D721Med (cell line): ENCODE data around the gene DCHS2.

ENCODE experiments used
- DNase-seq: peaks from one replicate; pipeline ENCODE4 v3.0.0; 2011; ENCODE audit warnings: low spot score; ENCODE audit not compliant: insufficient read length
- FAIRE-seq: peaks from 2 replicates; lab custom pipeline; 2011; peaks lifted over from hg19 to GRCh38; lab: Jason Lieb, UNC
- CTCF ChIP-seq: IDR thresholded peaks from 2 replicates; pipeline ENCODE4 v1.5.1; 2012; ENCODE audit warnings: mild to moderate bottlenecking, control low read depth; ENCODE audit not compliant: insufficient read depth; ENCODE audit errors: missing control alignments

The DCHS2 gene

DNA sequence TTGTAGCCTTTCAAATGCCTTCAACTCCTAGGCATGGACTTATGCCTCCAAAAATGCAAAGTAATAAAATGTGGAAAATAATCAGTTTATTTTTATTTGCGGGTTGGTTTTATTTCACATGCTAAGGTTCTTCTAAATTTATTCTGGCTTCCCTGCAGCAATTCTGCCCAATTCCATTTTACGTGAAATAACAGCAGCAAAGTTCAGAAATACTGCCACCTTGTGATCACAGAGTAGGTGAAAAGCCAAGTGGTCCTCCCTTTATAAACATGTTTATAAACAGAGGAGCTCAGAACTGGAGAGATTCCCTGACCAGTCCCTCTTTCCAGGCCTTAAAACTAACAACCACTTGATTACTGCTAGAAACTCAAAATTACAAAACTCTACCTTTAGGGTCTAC is 14.7 kb upstream of the DCHS2 start:
- FAIRE-seq (peak; percentile 16), DNase-seq (no peak)
- peak; percentile 52 for TF ChIP-seq CTCF

DNA sequence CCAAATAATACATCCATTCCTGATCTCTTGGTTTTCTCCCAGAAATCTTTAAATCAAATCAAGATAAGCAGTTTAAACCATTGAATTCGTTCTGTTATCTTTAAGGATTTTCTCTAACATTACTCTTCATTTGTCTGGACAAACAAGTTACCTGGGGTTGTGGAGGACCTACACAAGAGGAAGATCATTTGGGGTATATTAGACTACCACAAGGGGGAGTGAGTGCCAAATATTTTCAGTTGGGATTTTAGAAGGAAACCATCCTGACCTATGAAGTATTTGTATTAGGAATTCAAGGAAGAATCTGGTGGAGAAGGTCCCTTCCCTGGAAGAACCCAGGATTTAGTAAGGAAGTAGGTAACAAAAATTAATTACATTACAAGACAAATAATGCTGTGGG is 12.0 kb upstream of the DCHS2 start:
- DNase-seq, result no peak
- TF ChIP-seq CTCF, result peak; percentile 31
- FAIRE-seq, result peak; percentile 16

GRCh38 chr4:154502111-154502510 is 10.5 kb upstream of the DCHS2 start:
- no peak for TF ChIP-seq CTCF
- no peak for FAIRE-seq
- DNase-seq, result no peak

- DNase-seq (no peak), FAIRE-seq (no peak)
- no peak for TF ChIP-seq CTCF
These were observed 6.3 kb upstream of the DCHS2 start for GRCh38 chr4:154497889-154498288.

- no peak for TF ChIP-seq CTCF
- FAIRE-seq (no peak), DNase-seq (no peak)
These were observed 4.3 kb upstream of the DCHS2 start for GRCh38 chr4:154495867-154496266.

DNA sequence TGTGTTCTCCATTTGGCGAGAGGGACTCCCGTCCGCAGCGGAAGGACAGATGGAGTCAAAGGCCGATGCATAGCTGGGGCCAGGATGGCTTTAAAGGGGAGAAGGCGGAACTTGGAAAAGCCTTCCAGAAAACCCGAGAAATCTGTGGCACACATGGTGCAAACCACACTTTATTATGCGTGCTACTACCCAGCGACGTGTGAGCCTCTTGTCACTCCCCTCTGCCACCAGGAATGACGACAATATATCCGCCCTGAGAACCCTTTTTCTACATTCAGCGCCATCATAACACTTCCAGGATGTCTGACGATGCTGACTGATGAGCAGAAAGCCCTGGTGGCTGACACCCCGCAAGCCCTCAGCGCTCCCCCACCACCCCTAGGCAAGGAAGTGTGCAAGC is 689 bp upstream of the DCHS2 start:
- no peak for DNase-seq
- no peak for TF ChIP-seq CTCF
- FAIRE-seq, result no peak

DNA sequence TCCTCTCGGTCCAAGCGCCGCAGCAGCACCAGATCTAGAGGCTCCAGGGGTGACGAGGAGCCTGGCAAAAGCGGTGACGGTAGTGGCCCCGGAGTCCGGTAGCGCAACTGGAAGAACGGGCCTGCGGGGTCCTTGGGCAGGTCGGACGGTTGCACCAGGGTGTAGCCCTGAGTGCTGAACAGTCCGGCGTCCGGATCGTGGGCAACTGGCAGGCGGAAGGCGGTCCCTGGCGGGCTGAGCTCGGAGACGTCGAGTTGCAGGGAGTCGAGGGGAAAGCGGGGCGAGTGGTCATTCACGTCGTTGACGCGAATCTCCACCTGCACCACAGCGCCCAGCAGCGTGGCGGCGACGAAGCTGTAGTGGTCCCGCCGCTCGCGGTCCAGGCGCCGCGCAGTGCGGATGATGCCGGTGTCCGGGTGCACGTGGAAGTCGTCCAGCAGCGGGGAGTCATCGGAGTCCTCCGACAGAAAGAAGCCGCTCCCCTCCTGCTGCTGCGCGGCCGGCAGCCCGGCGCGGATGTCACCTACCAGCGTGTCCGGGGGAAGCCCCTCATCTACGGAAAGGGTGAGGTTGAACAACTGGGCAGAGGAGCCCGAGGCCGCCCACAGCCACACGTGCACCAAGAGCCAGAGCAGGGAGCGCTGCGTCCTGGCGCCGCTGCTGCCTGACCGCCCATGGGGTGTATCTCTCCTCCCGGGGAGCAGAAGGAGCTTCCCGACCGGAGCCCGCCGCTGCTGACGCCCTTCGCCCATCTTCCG is 837 bp downstream of the DCHS2 start:
- FAIRE-seq (no peak), DNase-seq (peak; percentile 50)
- no peak for TF ChIP-seq CTCF
